HG02852 (cell line): ENCODE data around the gene GRM5.

ENCODE experiments used
- ATAC-seq: cut with Tn5 transposase; IDR thresholded peaks from one replicate; pipeline ENCODE4 v1.9.1; 2021; ENCODE audit warnings: mild to moderate bottlenecking, moderate library complexity; ENCODE audit not compliant: unreplicated experiment

The GRM5 gene

DNA sequence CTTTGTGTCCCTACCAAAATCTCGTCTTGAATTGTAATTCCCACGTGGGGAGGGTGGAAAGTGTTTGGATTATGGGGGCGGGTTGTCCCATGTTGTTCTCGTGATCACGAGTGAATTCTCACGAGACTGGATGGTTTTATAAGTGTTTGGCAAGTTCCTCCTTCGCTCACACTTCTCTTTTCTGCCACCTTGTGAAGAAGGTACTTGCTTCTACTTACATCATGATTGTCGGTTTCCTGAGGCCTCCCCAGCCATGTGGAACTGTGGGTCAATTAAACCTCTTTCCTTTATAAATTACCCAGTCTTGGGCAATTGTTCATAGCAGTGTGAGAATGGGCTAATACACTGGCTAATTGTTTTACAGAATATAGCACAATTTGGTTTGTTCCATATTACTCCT is 326.3 kb downstream of the GRM5 start:
- ATAC-seq = no peak

- no peak for ATAC-seq
Measured at GRCh38 chr11:88709567-88709966, 356.2 kb downstream of the GRM5 start.

DNA sequence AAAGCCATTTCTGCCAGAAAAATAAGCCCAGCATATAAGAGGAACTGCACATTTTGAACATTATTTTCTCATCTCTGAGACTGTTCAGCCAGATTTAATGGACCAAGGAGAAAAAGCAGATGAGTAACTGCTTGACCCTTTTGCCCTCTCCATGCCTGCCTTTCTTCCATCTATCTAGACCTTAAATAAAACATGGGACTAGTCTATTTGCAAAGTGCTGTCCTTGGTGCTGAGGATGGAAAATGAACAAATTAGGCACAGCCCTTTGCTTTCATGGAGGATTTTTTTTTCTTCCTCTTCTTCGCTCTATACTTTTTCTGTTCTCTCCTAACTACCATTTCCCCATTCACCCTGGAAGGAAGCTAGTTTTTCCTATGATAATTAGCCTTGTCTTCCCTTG is 361.3 kb downstream of the GRM5 start:
- ATAC-seq = no peak

DNA sequence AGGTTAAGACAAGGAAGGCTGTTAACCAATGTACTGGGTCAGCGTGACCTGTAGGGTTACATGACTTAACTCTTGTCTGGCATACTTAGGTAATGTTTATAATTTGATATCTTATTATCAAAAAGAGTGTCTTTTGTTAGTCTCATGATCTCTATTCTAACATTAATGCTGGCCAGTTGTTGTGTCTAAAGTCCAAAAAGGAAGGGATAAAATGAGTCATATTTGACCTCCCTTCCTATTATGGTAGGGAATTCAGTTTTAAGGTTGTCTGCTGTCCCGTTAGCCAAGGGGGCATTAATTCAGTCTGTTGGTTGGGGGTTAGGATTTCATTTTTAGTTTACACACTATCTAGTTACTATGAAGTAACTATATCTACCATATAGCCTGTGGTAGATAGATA is 364.0 kb downstream of the GRM5 start:
- ATAC-seq = no peak

DNA sequence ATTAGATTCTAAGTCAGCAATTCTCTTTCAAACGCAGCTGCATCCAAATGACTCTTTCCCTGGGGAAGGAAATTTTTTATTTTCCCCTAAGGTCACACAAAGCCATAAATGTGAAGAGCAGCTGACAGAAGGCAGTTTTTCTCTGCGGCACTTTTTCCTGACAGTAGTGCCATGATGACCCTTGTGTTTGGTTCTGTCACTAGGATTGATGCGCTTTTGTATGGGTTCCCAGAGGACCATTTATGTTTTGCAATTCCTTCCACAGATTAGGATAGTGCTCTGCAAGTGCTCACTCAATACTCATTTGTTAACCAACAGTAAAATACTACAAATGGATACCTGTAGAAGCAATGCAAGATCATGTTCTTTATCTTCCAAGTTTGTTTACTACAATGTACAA is 368.6 kb downstream of the GRM5 start:
- ATAC-seq = no peak

- no peak for ATAC-seq
Measured at GRCh38 chr11:88695689-88696414, 369.9 kb downstream of the GRM5 start.

DNA sequence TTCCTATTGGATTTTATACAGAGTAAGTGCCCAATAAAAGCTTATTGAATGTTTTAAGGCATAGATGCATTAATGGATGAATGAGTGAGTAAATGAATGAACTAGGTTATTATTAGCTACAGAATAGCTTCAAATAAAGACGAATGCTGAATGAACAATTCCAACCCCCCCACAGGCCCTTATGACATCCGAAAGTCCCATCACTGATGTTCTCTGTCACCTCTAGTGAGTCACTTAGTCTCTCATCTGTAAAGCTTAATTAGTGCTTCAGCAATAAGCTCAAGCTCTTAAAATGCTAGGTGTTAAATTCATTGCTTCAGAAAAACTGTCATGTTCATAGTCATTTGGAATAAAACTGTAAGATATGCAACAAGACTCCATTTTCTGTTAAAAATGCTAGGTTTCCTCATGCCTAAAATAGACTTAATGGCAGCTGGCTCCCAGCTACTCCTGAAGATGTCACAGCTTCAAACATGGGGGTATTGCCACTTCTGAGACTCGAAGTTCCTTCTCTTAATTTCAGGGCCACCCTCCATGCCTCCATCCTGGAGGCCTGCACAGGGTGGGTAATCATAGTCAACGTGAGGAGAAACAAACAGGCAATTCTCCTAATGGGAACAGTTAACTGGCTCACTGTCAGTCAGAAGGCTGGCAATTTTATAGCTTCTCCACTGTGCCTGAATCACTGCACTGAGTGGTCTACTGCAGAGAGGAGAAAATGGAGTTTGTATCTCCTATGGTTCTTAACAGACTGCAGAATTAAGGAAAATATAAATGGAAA is 373.3 kb downstream of the GRM5 start:
- no peak for ATAC-seq

DNA sequence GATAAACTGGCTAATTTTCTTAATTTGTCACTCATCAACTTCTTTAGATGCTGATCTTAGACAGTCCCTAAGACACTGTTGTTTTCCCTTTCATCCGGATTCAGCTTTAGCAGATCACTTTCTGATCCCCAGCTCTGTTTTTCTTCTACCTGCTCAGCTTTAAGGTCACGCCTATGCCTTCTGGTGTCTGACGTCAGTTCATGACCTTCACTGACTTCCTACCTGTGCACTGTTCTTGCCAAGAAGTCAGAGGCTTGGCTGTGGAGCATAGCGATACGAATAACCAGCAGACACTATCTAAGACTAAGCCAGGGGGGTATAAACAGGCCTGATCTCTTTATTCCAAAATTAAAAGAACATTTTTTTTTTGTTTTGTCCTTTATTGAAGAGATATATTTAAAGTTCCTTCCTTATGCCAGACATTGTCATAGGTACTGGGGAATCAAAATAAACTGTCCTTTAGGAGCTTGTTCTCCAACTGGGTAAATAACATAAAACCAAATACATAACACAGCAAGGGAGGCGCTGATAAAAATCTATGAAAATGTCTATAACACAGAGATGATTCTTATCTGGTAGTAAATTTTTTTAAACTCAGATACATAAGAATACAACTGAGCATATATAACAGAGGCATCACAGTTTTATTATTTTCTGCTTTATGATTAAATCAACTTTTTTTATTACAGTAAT is 376.1 kb downstream of the GRM5 start:
- no peak for ATAC-seq

GRCh38 chr11:88683024-88683423 is 382.8 kb downstream of the GRM5 start:
- no peak for ATAC-seq

DNA sequence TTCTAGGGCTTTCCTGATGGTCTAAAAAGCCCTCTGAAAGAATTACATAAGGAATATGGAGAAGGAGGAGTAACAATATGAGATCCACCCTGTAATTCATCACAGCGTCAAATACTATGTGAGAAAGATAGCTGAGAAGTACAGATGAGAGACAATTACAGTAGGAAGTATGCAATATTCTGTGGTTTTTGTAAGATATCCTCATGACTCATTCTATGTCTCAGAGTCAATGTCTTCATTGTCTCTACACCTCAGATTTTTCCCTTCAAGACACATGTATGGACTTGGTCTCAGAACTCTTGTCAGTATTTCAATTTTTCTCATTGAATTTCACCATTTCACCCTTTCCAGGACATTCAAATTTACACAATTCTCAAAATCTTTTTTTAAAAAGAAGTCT is 385.0 kb downstream of the GRM5 start:
- ATAC-seq = no peak

DNA sequence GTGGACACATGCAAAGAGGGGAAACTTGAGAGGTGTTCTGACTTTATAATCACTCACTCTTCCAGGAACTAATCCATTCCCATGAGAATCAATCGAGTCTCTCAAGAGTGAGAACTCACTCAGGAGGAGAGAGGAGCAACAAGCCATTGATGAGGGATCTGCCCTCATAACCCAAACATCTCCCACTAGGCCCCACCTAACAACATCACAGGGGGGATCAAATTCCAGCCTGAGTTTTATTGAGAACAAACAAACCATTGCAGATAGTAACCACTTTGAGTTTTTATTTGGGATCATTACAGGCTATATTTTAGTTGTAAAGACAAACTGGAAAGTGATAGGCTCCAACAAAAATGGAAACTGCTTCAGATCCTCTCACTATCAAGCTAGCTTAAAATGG is 399.4 kb downstream of the GRM5 start:
- ATAC-seq = no peak

DNA sequence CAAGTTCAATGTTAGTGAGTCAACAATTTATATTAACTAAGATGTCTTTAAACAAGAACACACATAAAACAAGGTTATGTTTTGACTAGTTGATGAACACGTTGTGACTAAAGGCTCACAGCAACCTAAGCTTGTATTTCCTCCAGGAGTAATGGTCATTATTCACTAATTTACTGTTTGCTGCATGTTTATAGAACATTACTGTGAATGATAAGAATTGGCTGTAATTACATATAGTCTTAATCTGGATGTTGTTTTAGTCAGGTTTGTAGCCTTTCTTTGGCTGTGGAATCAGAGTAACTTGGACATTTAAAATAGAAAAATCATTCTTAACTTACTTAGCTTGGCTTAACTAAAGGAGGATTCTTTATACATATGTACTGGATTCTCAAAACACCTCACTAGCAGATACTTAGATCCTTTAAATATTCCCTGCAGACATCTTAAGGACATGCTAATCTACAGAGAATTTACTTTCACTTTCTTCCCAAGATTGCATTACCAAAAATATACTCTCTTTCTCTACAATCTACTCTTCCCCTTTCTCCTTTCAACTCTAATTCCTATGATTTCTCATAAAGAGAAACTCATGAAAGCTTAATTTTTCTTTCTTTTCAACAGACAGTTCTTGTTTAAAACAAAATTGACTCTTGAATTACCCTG is 408.6 kb downstream of the GRM5 start:
- no peak for ATAC-seq

DNA sequence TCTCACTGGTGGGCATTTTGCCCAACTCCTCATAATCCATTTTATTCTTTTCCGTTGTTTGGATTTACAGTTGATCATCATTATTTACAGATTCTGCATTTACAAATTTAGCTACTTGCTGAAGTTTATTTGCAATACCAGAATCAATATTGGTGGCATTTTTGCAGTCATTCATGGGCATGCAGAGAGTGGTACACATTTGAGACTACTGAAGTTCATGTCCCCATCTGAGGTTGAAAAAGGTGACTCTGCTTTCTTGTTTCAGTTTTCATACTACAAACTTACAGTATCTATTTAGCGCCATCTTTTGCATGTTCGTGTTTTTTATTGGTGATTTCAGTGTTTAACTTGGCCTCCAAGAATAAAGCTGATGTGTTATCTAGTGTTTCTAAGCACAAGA is 409.5 kb downstream of the GRM5 start:
- ATAC-seq = no peak

- ATAC-seq = no peak
Measured at GRCh38 chr11:88655656-88656055, 410.1 kb downstream of the GRM5 start.

- no peak for ATAC-seq
Measured at GRCh38 chr11:88655196-88655595, 410.6 kb downstream of the GRM5 start.

DNA sequence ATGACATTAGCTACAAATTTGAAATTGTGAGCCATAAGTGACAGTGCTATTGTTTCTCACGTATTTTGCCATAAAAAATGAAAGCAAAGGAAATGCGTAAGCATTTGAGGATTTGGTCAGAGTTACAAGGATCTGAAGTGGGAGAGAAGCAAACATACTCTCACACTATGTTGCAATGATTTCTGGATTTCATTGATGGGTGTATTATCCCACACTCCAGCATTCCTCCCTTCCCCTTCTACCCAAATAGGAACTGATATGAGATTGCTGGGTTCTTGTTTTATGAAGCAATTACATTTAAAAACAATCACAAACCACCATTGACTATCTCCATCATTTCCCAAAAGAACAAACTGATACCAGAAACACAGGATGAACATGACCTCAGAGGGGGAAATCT is 414.2 kb downstream of the GRM5 start:
- ATAC-seq = no peak

- no peak for ATAC-seq
Measured at GRCh38 chr11:88644724-88645123, 421.1 kb downstream of the GRM5 start.

DNA sequence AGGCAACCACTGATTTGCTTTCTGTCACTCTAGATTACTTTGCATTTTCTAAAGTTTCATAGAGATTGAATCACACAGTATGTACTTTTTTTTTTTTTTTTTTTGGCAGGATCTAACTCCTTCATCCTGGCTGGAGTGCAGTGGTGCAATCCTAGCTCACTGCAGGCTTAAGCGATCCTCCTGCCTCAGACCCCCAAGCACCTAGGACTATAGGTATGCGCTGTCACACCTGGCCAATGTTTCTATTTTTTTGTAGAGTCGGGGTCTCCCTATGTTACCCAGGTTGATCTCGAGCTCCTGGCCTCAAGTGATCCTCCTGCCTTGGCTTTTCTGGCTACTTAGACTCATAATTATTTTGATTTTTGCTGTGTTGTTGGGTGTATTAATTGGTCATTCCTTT is 433.6 kb downstream of the GRM5 start:
- ATAC-seq = no peak

DNA sequence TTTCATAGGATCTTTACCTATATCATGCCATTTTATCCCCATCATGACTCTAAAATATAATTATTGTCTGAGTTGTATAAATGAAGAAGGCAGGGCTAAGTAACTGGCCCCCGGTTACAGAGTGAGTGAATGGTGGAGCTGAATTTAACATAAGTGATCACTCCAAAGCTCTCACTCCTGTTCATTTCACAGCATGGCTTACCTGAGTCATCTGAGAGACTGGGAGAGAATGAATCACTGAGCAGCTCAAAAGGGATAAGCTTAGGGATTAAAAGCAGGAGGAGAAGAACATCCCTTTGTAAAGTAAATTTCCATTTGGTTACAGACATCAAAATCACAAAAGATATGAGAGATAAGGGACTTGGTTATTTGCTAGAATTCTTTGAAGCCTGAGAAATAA is 434.3 kb downstream of the GRM5 start:
- ATAC-seq = no peak

- no peak for ATAC-seq
Measured at GRCh38 chr11:88629496-88629895, 436.3 kb downstream of the GRM5 start.

GRCh38 chr11:88626216-88626615 is 439.6 kb downstream of the GRM5 start:
- ATAC-seq = no peak
